Activated CD8-positive, alpha-beta memory T cell treated with anti-CD3 and anti-CD28 coated beads, Interleukin-2, amount 50 U/mL, for 1 hour (primary cell): ENCODE measurements around the gene ROBO1.
"Not testable (repeated sequence)": the region's sequence is repeated elsewhere in the genome, so short reads cannot be mapped to it uniquely, and the experiment has no call there.

ENCODE experiments used
- DNase-seq: peaks from one replicate; pipeline ENCODE4 v3.0.0-alpha.2; 2020; ENCODE audit errors: extremely low read depth

The ROBO1 gene

GRCh38 chr3:78701537-78701936 lies 1066.3 kb downstream of the ROBO1 start:
- no peak for DNase-seq

- DNase-seq: no peak
Observed at GRCh38 chr3:78698431-78698830, 1069.4 kb downstream of the ROBO1 start.

GRCh38 chr3:78697426-78697825 lies 1070.4 kb downstream of the ROBO1 start:
- DNase-seq: no peak

GRCh38 chr3:78690766-78691165 lies 1077.0 kb downstream of the ROBO1 start:
- no peak for DNase-seq

- no peak for DNase-seq
Observed at GRCh38 chr3:78689378-78689777, 1078.4 kb downstream of the ROBO1 start.

- no peak for DNase-seq
Observed at GRCh38 chr3:78687520-78687919, 1080.3 kb downstream of the ROBO1 start.

GRCh38 chr3:78683284-78683683 lies 1084.5 kb downstream of the ROBO1 start:
- no peak for DNase-seq

- not testable (repeated sequence) for DNase-seq
Observed at GRCh38 chr3:78675119-78675805, 1092.5 kb downstream of the ROBO1 start.

- no peak for DNase-seq
Observed at GRCh38 chr3:78670746-78671145, 1097.1 kb downstream of the ROBO1 start.

GRCh38 chr3:78670094-78670493 lies 1097.7 kb downstream of the ROBO1 start:
- no peak for DNase-seq

GRCh38 chr3:78668302-78668701 lies 1099.5 kb downstream of the ROBO1 start:
- DNase-seq: no peak

- DNase-seq: no peak
Observed at GRCh38 chr3:78666470-78666800, 1101.4 kb downstream of the ROBO1 start.

GRCh38 chr3:78665776-78666469 lies 1101.9 kb downstream of the ROBO1 start:
- no peak for DNase-seq

- no peak for DNase-seq
Observed at GRCh38 chr3:78665101-78665500, 1102.7 kb downstream of the ROBO1 start.

GRCh38 chr3:78660957-78661356 lies 1106.8 kb downstream of the ROBO1 start:
- DNase-seq: no peak

- DNase-seq: no peak
Observed at GRCh38 chr3:78659386-78659987, 1108.3 kb downstream of the ROBO1 start.

- no peak for DNase-seq
Observed at GRCh38 chr3:78647726-78648125, 1120.1 kb downstream of the ROBO1 start.

GRCh38 chr3:78645628-78646310 lies 1122.0 kb downstream of the ROBO1 start:
- DNase-seq: no peak

GRCh38 chr3:78644847-78645246 lies 1123.0 kb downstream of the ROBO1 start:
- DNase-seq: no peak

- no peak for DNase-seq
Observed at GRCh38 chr3:78642226-78643035, 1125.4 kb downstream of the ROBO1 start.

- no peak for DNase-seq
Observed at GRCh38 chr3:78641703-78642102, 1126.1 kb downstream of the ROBO1 start.

- DNase-seq: no peak
Observed at GRCh38 chr3:78634316-78634715, 1133.5 kb downstream of the ROBO1 start.
